PFSK-1 (cell line): ENCODE results near the gene USP47.

Source experiments
- FOXP2 ChIP-seq: optimal IDR thresholded peaks from 2 replicates; pipeline ENCODE3; 2011; ENCODE audit warnings: borderline replicate concordance, control low read depth, inconsistent platforms; ENCODE audit not compliant: insufficient read depth; ENCODE audit errors: extremely low read length, extremely low read depth
- POLR2AphosphoS5 ChIP-seq: IDR thresholded peaks from 2 replicates; pipeline ENCODE4 v1.6.1; 2012; ENCODE audit warnings: low read depth, mild to moderate bottlenecking, control low read depth, low read length, moderate library complexity
- SIN3A ChIP-seq: IDR thresholded peaks from 2 replicates; pipeline ENCODE4 v1.6.1; 2012; ENCODE audit warnings: mild to moderate bottlenecking, low read length, moderate library complexity, borderline replicate concordance; ENCODE audit not compliant: insufficient read depth
- TAF1 ChIP-seq: IDR thresholded peaks from 2 replicates; pipeline ENCODE4 v1.6.1; 2012; ENCODE audit warnings: low read length, control low read depth, borderline replicate concordance; ENCODE audit not compliant: insufficient read depth
- TF ChIP-seq, protein P1 (sequence below), 2 experiments: IDR thresholded peaks; 2 replicates each; pipeline versions ENCODE4 v1.6.1 to v1.8.0; 2011 to 2012; ENCODE audit warnings: low read depth in 2 of 2, low read length in 2 of 2, control low read depth in 1 of 2, inconsistent platforms in 1 of 2, mild to moderate bottlenecking in 1 of 2, moderate library complexity in 1 of 2; ENCODE audit not compliant: insufficient read depth in 1 of 2

DNA sequence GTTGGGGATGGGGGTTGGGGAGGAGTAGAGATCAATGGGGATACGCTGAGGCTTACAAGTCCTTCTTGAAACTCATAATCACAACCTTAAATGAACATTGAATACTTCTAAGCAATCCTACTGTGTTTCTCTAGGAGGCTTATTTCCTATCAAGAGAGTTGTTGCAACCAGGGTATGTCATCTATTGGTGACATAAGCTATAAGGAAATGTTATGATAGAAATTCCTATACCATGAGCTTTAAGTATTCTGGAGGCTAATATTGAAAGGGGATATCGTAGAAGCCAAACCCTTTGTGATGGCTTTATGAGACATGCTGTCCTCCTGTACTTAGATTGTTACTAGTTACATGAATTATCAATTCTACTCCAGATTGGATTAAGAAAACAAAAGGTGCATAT is 93.8 kb downstream of the USP47 start:
- TF ChIP-seq SIN3A: no peak
- TF ChIP-seq, protein P1, sequence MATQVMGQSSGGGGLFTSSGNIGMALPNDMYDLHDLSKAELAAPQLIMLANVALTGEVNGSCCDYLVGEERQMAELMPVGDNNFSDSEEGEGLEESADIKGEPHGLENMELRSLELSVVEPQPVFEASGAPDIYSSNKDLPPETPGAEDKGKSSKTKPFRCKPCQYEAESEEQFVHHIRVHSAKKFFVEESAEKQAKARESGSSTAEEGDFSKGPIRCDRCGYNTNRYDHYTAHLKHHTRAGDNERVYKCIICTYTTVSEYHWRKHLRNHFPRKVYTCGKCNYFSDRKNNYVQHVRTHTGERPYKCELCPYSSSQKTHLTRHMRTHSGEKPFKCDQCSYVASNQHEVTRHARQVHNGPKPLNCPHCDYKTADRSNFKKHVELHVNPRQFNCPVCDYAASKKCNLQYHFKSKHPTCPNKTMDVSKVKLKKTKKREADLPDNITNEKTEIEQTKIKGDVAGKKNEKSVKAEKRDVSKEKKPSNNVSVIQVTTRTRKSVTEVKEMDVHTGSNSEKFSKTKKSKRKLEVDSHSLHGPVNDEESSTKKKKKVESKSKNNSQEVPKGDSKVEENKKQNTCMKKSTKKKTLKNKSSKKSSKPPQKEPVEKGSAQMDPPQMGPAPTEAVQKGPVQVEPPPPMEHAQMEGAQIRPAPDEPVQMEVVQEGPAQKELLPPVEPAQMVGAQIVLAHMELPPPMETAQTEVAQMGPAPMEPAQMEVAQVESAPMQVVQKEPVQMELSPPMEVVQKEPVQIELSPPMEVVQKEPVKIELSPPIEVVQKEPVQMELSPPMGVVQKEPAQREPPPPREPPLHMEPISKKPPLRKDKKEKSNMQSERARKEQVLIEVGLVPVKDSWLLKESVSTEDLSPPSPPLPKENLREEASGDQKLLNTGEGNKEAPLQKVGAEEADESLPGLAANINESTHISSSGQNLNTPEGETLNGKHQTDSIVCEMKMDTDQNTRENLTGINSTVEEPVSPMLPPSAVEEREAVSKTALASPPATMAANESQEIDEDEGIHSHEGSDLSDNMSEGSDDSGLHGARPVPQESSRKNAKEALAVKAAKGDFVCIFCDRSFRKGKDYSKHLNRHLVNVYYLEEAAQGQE (IDR thresholded peaks at IDR 0.05; ENCODE audit: insufficient read depth in 1 of 2, low read depth in 2 of 2, low read length in 2 of 2): no peak
- TF ChIP-seq TAF1: no peak
- no peak for TF ChIP-seq POLR2AphosphoS5
- TF ChIP-seq FOXP2: no peak
